IMR-90 (cell line): ENCODE data around the gene EVI5. TPM values are rescaled to one million over a fixed set of nuclear protein-coding genes. Genes with fewer than 3 reads are reported as not detected.

Experiments used
- ATAC-seq: fragments of 200-7000 bp; cut with Tn5 transposase; 2 replicates; pipeline ENCODE4 v1.9.1; 2020; ENCODE audit warnings: low read depth, mild to moderate bottlenecking, moderate library complexity
- BruUV-seq: library from RNA; stranded (reverse); fragments of 400-500 nt; replicated peaks from 2 replicates; lab custom pipeline; 2021; lab: Mats Ljungman, UMichigan
- CTCF ChIA-PET: fragments of 300-600 bp; formaldehyde crosslinking; extraction: SDS; loops from one replicate; lab custom pipeline; 2021; ENCODE audit warnings: antibody characterized with exemption; lab: Yijun Ruan, JAX
- POLR2A ChIA-PET: fragments of 300-600 bp; sonication (Branson Sonifier 250); formaldehyde crosslinking; loops from one replicate; lab custom pipeline; 2022; ENCODE audit warnings: antibody characterized with exemption; ENCODE audit not compliant: unreplicated experiment; lab: Charles Lee
- DNase-seq: peaks from one replicate; pipeline ENCODE4 v3.0.0; 2013
- H2AFZ ChIP-seq: replicated peaks from 2 replicates; pipeline ENCODE3; 2013; ENCODE audit warnings: low read length, mild to moderate bottlenecking; ENCODE audit not compliant: poor library complexity
- H2AK5ac ChIP-seq: 2 replicates; pipeline ENCODE4 v1.6.1; 2013; ENCODE audit warnings: low read depth, low read length, inconsistent platforms
- H2AK9ac ChIP-seq: replicated peaks from 2 replicates; pipeline ENCODE3; 2013; ENCODE audit warnings: mild to moderate bottlenecking, low read depth, low read length, moderate library complexity; ENCODE audit not compliant: poor library complexity
- H2BK120ac ChIP-seq: 2 replicates; pipeline ENCODE4 v1.6.1; 2013; ENCODE audit warnings: low read depth, low read length, inconsistent platforms
- H2BK15ac ChIP-seq: 3 replicates; pipeline ENCODE4 v1.6.1; 2013; ENCODE audit warnings: low read depth, low read length, inconsistent platforms
- H2BK20ac ChIP-seq: 2 replicates; pipeline ENCODE4 v1.6.1; 2013; ENCODE audit warnings: low read depth, mild to moderate bottlenecking, inconsistent platforms, low read length, moderate library complexity
- H2BK5ac ChIP-seq: 2 replicates; pipeline ENCODE4 v1.6.1; 2013; ENCODE audit warnings: mild to moderate bottlenecking, low read depth, low read length, inconsistent platforms; ENCODE audit not compliant: poor library complexity, severe bottlenecking
- H3K14ac ChIP-seq: replicated peaks from 2 replicates; pipeline ENCODE4 v1.6.1; 2013; ENCODE audit warnings: low read depth, low read length, inconsistent platforms
- H3K18ac ChIP-seq: 2 replicates; pipeline ENCODE4 v1.6.1; 2013; ENCODE audit warnings: low read depth, low read length, control low read depth
- H3K23ac ChIP-seq: 2 replicates; pipeline ENCODE4 v1.6.1; 2013; ENCODE audit warnings: low read depth, low read length, inconsistent platforms
- H3K27ac ChIP-seq: 2 replicates; pipeline ENCODE4 v1.5.1; 2013; ENCODE audit warnings: mild to moderate bottlenecking, control low read depth, low read length; ENCODE audit not compliant: insufficient read depth
- H3K27me3 ChIP-seq: 2 replicates; pipeline ENCODE4 v1.6.1; 2013; ENCODE audit warnings: low read length; ENCODE audit not compliant: control insufficient read depth, insufficient read depth
- H3K36me3 ChIP-seq: 2 replicates; pipeline ENCODE4 v1.6.1; 2013; ENCODE audit warnings: low read length, mixed read lengths; ENCODE audit not compliant: control insufficient read depth, insufficient read depth
- H3K4ac ChIP-seq: 2 replicates; pipeline ENCODE4 v1.6.1; 2013; ENCODE audit warnings: low read depth, low read length, inconsistent platforms
- H3K4me1 ChIP-seq: 2 replicates; pipeline ENCODE4 v1.6.1; 2013; ENCODE audit warnings: low read length, mixed read lengths; ENCODE audit not compliant: control insufficient read depth, insufficient read depth
- H3K4me2 ChIP-seq: 2 replicates; pipeline ENCODE4 v1.6.1; 2013; ENCODE audit warnings: low read depth, mild to moderate bottlenecking, control low read depth, low read length, moderate library complexity
- H3K4me3 ChIP-seq: 2 replicates; pipeline ENCODE4 v1.5.1; 2013; ENCODE audit warnings: low read depth, mild to moderate bottlenecking, control low read depth, low read length, moderate library complexity; ENCODE audit not compliant: insufficient read depth
- H3K56ac ChIP-seq: 2 replicates; pipeline ENCODE4 v1.6.1; 2013; ENCODE audit warnings: low read length, inconsistent platforms; ENCODE audit not compliant: insufficient read depth; ENCODE audit errors: extremely low read depth
- H3K79me1 ChIP-seq, 2 experiments: 2 replicates each; pipeline ENCODE4 v1.6.1; 2013; ENCODE audit warnings: low read length in 2 of 2, inconsistent platforms in 1 of 2, low read depth in 1 of 2
- H3K9ac ChIP-seq: 2 replicates; pipeline ENCODE4 v1.6.1; 2013; ENCODE audit warnings: low read depth, low read length, control low read depth
- H3K9me1 ChIP-seq: 2 replicates; pipeline ENCODE4 v1.6.1; 2013; ENCODE audit warnings: low read length, inconsistent platforms; ENCODE audit not compliant: insufficient read depth
- H3K9me3 ChIP-seq: 2 replicates; pipeline ENCODE4 v1.6.1; 2013; ENCODE audit warnings: low read length; ENCODE audit not compliant: control insufficient read depth, insufficient read depth
- H4K20me1 ChIP-seq: 2 replicates; pipeline ENCODE4 v1.6.1; 2013; ENCODE audit warnings: low read length, inconsistent platforms; ENCODE audit not compliant: insufficient read depth
- H4K5ac ChIP-seq: 2 replicates; pipeline ENCODE4 v1.6.1; 2013; ENCODE audit warnings: mild to moderate bottlenecking, low read depth, low read length, control low read depth
- H4K8ac ChIP-seq, 2 experiments: 2 replicates each; pipeline ENCODE4 v1.6.1; 2013; ENCODE audit warnings: low read depth in 2 of 2, low read length in 2 of 2, control low read depth in 1 of 2, inconsistent platforms in 1 of 2
- H4K91ac ChIP-seq: 2 replicates; pipeline ENCODE4 v1.6.1; 2013; ENCODE audit warnings: low read depth, low read length, inconsistent platforms; ENCODE audit not compliant: insufficient read depth
- CEBPB ChIP-seq: IDR thresholded peaks from 2 replicates; pipeline ENCODE4 v1.6.1; 2012; ENCODE audit warnings: low read depth, low read length, improper control_type of control experiment
- CHD1 ChIP-seq: IDR thresholded peaks from 2 replicates; pipeline ENCODE4 v1.6.1; 2012; ENCODE audit warnings: low read depth, low read length, improper control_type of control experiment
- MAFK ChIP-seq: IDR thresholded peaks from 2 replicates; pipeline ENCODE4 v1.6.1; 2012; ENCODE audit warnings: low read depth, low read length, improper control_type of control experiment
- MXI1 ChIP-seq: IDR thresholded peaks from 2 replicates; pipeline ENCODE4 v1.6.1; 2012; ENCODE audit warnings: low read depth, mild to moderate bottlenecking, low read length, moderate library complexity, borderline replicate concordance
- NFE2L2 ChIP-seq: fragments of 150-350 bp; IDR thresholded peaks from 2 replicates; pipeline ENCODE4 v1.6.1; 2016; ENCODE audit warnings: low read depth, mild to moderate bottlenecking, low read length
- POLR2A ChIP-seq: IDR thresholded peaks from 2 replicates; pipeline ENCODE4 v1.6.1; 2012; ENCODE audit warnings: mild to moderate bottlenecking, low read depth, low read length
- RAD21 ChIP-seq: IDR thresholded peaks from 2 replicates; pipeline ENCODE4 v1.6.1; 2012; ENCODE audit warnings: low read length, improper control_type of control experiment
- RCOR1 ChIP-seq: IDR thresholded peaks from 2 replicates; pipeline ENCODE4 v1.6.1; 2012; ENCODE audit warnings: mild to moderate bottlenecking, low read length, improper control_type of control experiment; ENCODE audit not compliant: insufficient replicate concordance
- RFX5 ChIP-seq: IDR thresholded peaks from 2 replicates; pipeline ENCODE4 v1.8.0; 2012; ENCODE audit warnings: low read depth, mild to moderate bottlenecking, low read length, moderate library complexity
- SMC3 ChIP-seq: fragments of 150-350 bp; IDR thresholded peaks from 2 replicates; pipeline ENCODE4 v1.6.1; 2016; ENCODE audit warnings: low read depth, mild to moderate bottlenecking, antibody characterized with exemption, low read length, moderate library complexity
- WGBS, 2 experiments: methylation state at CpG; one replicate each; pipeline versions ENCODE4 v1.1.5 to v1.1.7; 2013; ENCODE audit warnings: missing lambda C conversion rate in 2 of 2; ENCODE audit not compliant: insufficient read length in 1 of 2; ENCODE audit errors: extremely low coverage in 2 of 2; 5-methylcytosine and 5-hydroxymethylcytosine counted together
- dilution Hi-C: fragments of 300-500 bp; cut with HindIII; formaldehyde crosslinking; loops from one replicate; pipeline ENCODE4 v1.14.3; 2018; ENCODE audit warnings: low sequenced_read_pairs; ENCODE audit not compliant: unreplicated experiment
- in situ Hi-C: fragments of 300-500 bp; cut with MboI; formaldehyde crosslinking; loops from 3 replicates; pipeline ENCODE4 v1.14.3; 2019; ENCODE audit warnings: low sequenced_read_pairs, inconsistent platforms, mixed read lengths
- intact Hi-C: fragments of 100-400 bp; cut with micrococcal nuclease; formaldehyde crosslinking; loops from 2 replicates; pipeline ENCODE4 v1.10.0; 2022
- polyA plus RNA-seq, 3 experiments: library from polyadenylated mRNA; depleted of rRNA; stranded (reverse); fragments of >200 nt; gene quantifications; 2 replicates each; pipeline ENCODE4 v1.2.3, GENCODE V29; 2012; ENCODE audit warnings: low replicate concordance in 1 of 3
- total RNA-seq: library from RNA; depleted of rRNA; stranded (reverse); fragments of >200 nt; gene quantifications from 2 replicates; pipeline ENCODE4 v1.2.3, GENCODE V29; 2012
- TF ChIP-seq, protein P1 (sequence below): conservative IDR thresholded peaks from 2 replicates; pipeline ENCODE4 v1.5.1; 2012; ENCODE audit warnings: mild to moderate bottlenecking, low read depth, low read length, improper control_type of control experiment
- TF ChIP-seq, protein P2 (sequence below): fragments of 150-350 bp; IDR thresholded peaks from 2 replicates; pipeline ENCODE4 v1.6.1; 2017; ENCODE audit warnings: mild to moderate bottlenecking, antibody characterized with exemption, low read length, low read depth
- TF ChIP-seq, protein P3 (sequence below): fragments of 150-350 bp; IDR thresholded peaks from 2 replicates; pipeline ENCODE4 v1.6.1; 2016; ENCODE audit warnings: low read depth, mild to moderate bottlenecking, low read length, moderate library complexity, borderline replicate concordance

The EVI5 gene
- total and polyA plus RNA-seq, 2 of the 4 experiments (the other 2 are of a cell fraction): 13.9 to 26.9 TPM

DNA sequence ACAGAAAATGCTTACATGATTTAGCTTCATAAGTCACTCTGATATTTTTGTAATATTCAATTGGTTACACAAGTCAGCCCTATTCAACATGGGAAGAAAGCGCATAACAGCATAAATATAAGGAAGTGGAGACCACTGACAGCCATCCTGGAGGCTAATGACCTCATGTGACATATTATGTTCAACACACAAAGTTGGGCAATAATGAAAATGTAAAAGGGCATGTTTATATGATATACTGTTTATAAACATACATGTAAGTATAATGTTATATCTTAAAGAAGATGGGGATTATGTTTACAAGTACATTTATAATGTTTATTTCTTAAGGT is 30.2 kb downstream of the EVI5 start:
- Histone ChIP-seq H4K8ac (peak overlapping the region in 1 of 2 experiments; percentile 46; a peak in 2 of 4 replicates), H3K9ac (no peak overlapping the region), H3K9me1 (peaks cover 22% of the 10 kb centered on the region), H2AK5ac (peak overlapping the region; percentile 83; the same call in 1 of the 2 replicates), H3K56ac (peak overlapping the region; percentile 54; the same call in 1 of the 2 replicates), H2BK15ac (0 out of 3 replicates have a peak overlapping the region, but pooled peaks have one; percentile 15), H2BK5ac (peak overlapping the region; percentile 77), H3K23ac (no peak overlapping the region), H3K14ac (peak overlapping the region; percentile 55; the same call in 1 of the 2 replicates), H3K4ac (peak overlapping the region; percentile 79; the same call in 1 of the 2 replicates), H3K4me2 (no peak overlapping the region), H2AK9ac (no peak overlapping the region), H3K18ac (peak overlapping the region; percentile 7; the same call in 1 of the 2 replicates), H4K5ac (no peak overlapping the region), H2BK120ac (peak overlapping the region; percentile 82; the same call in 1 of the 2 replicates), H3K36me3 (no peaks in the 10 kb centered on the region), H3K9me3 (peaks cover 3% of the 10 kb centered on the region), H2AFZ (no peak overlapping the region), H3K79me1 (peaks cover 14 to 56% of the 10 kb centered on the region in 2 experiments), H3K4me1 (peaks cover 15% of the 10 kb centered on the region), H3K27me3 (no peaks in the 10 kb centered on the region), H4K91ac (peak overlapping the region; percentile 27; the same call in 1 of the 2 replicates), H3K4me3 (no peak overlapping the region), H2BK20ac (peak overlapping the region; percentile 81; the same call in 1 of the 2 replicates), H3K27ac (peak overlapping the region; percentile 82; the same call in 1 of the 2 replicates), H4K20me1 (peaks cover 32% of the 10 kb centered on the region)
- ChIA-PET CTCF (interaction anchor here (0.9 kb wide), 1 partner anchor 15 kb away, joined by 4 read pairs; no protein-coding TSS in a partner anchor), POLR2A (no interaction called here)
- no CpG with 5 or more reads among the region's 1 CpG for WGBS, 2 experiments
- no TSS peak for BruUV-seq
- dilution Hi-C loops (no loop called here), intact Hi-C loops (no loop called here), in situ Hi-C loops (no loop called here)
- TF ChIP-seq NFE2L2: no peak
- no peak for TF ChIP-seq RFX5
- no peak for TF ChIP-seq POLR2A
- no peak for TF ChIP-seq MXI1
- no peak for TF ChIP-seq CHD1
- TF ChIP-seq, protein P1, sequence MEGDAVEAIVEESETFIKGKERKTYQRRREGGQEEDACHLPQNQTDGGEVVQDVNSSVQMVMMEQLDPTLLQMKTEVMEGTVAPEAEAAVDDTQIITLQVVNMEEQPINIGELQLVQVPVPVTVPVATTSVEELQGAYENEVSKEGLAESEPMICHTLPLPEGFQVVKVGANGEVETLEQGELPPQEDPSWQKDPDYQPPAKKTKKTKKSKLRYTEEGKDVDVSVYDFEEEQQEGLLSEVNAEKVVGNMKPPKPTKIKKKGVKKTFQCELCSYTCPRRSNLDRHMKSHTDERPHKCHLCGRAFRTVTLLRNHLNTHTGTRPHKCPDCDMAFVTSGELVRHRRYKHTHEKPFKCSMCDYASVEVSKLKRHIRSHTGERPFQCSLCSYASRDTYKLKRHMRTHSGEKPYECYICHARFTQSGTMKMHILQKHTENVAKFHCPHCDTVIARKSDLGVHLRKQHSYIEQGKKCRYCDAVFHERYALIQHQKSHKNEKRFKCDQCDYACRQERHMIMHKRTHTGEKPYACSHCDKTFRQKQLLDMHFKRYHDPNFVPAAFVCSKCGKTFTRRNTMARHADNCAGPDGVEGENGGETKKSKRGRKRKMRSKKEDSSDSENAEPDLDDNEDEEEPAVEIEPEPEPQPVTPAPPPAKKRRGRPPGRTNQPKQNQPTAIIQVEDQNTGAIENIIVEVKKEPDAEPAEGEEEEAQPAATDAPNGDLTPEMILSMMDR: no peak
- TF ChIP-seq CEBPB: no peak
- TF ChIP-seq, protein P2, sequence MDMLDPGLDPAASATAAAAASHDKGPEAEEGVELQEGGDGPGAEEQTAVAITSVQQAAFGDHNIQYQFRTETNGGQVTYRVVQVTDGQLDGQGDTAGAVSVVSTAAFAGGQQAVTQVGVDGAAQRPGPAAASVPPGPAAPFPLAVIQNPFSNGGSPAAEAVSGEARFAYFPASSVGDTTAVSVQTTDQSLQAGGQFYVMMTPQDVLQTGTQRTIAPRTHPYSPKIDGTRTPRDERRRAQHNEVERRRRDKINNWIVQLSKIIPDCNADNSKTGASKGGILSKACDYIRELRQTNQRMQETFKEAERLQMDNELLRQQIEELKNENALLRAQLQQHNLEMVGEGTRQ: no peak
- TF ChIP-seq SMC3: no peak
- TF ChIP-seq, protein P3, sequence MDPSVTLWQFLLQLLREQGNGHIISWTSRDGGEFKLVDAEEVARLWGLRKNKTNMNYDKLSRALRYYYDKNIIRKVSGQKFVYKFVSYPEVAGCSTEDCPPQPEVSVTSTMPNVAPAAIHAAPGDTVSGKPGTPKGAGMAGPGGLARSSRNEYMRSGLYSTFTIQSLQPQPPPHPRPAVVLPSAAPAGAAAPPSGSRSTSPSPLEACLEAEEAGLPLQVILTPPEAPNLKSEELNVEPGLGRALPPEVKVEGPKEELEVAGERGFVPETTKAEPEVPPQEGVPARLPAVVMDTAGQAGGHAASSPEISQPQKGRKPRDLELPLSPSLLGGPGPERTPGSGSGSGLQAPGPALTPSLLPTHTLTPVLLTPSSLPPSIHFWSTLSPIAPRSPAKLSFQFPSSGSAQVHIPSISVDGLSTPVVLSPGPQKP: no peak
- no peak for TF ChIP-seq MAFK
- TF ChIP-seq RAD21: no peak
- TF ChIP-seq RCOR1: no peak
- ATAC-seq (no peak), DNase-seq (no peak)
